Measurements from ENCODE around the gene TBX1.
"Not testable (repeated sequence)": the region's sequence is repeated elsewhere in the genome, so short reads cannot be mapped to it uniquely, and the experiment has no call there.

TBX1 gene

DNA sequence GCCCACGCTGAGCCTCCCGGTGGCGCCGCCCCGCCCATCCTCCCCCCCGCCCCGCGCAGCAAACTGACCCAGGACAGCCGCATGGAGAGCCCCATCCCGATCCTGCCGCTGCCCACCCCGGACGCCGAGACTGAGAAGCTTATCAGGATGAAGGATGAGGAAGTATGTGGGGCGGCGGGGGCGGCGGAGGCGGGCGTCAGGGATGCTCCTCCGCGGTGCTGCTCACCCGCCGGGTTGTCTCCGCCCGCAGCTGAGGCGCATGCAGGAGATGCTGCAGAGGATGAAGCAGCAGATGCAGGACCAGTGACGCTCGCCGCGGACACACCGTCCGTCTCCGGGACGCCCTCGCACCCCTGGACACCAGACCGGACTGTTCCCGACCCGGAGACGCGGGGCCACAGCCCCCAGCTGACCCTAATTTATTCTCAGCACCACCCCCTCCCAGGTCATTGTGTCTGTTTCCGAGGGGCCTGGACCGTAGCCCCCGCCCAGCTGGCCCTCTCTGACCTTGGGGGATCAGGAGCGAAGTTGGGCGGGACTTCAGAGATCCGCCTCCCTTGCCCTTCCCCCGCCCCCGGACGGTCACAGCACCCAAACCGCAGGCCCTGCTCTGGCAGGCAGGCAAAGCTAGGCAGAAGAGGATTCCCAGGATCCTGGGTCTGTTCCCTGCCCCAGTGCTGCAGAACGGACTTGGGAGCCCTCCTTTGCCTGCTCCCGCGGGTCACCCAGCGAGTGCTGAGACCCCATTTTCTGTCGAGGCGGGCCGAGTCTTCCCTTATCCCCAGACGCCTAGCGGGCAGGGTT, 38.2 kb upstream of the TBX1 start:
- in situ Hi-C loops (cut with MboI; ENCODE audit: low sequenced_read_pairs), result no loop called here

DNA sequence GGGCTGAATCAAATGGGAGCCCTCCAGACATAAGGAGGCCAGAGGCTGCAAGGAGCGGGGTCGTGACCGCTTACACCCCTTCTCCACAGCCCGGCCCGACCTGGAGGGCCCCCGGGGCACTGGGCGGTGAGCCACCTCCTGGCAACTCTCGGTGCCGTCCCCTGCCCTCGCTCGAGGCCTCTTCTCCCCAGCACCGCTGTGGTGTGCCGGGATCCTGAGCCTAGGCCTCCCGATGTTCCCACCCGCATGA, 37.7 kb upstream of the TBX1 start:
- in situ Hi-C loops (cut with MboI; ENCODE audit: low sequenced_read_pairs), result no loop called here

- in situ Hi-C loops (cut with MboI; ENCODE audit: low sequenced_read_pairs), result no loop called here
Observed at GRCh38 chr22:19723232-19723982, 37.2 kb upstream of the TBX1 start, which contains the start of gene GP1BB. Gene GP1BB, plus strand, starts transcription at chr22:19723539. Its CDS starts 31 bp downstream, at chr22:19723570.

DNA sequence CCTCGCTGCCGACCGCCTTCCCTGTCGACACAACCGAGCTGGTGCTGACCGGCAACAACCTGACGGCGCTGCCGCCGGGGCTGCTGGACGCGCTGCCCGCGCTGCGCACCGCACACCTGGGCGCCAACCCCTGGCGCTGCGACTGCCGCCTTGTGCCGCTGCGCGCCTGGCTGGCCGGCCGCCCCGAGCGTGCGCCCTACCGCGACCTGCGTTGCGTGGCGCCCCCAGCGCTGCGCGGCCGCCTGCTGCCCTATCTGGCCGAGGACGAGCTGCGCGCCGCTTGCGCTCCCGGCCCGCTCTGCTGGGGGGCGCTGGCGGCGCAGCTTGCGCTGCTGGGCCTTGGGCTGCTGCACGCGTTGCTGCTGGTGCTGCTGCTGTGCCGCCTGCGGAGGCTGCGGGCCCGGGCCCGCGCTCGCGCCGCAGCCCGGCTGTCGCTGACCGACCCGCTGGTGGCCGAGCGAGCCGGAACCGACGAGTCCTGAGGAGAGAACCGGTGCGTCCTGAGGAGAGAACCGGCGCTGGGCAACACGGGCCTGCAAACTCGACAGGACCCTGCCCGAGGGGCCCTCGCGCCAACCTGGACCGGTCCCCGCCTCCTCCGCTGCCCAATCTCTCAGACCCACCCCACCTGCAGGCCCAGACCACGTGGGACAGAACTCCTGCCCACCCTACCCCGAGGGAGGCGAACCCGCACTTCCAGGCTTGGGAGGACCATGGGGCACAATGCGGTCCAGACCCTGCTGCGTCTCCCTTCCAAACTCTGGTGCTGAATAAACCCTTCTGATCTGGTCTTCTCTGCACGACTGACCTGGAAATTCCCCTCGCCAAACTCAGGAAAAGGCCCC, 36.4 kb upstream of the TBX1 start:
- in situ Hi-C loops (cut with MboI; ENCODE audit: low sequenced_read_pairs), result no loop called here

DNA sequence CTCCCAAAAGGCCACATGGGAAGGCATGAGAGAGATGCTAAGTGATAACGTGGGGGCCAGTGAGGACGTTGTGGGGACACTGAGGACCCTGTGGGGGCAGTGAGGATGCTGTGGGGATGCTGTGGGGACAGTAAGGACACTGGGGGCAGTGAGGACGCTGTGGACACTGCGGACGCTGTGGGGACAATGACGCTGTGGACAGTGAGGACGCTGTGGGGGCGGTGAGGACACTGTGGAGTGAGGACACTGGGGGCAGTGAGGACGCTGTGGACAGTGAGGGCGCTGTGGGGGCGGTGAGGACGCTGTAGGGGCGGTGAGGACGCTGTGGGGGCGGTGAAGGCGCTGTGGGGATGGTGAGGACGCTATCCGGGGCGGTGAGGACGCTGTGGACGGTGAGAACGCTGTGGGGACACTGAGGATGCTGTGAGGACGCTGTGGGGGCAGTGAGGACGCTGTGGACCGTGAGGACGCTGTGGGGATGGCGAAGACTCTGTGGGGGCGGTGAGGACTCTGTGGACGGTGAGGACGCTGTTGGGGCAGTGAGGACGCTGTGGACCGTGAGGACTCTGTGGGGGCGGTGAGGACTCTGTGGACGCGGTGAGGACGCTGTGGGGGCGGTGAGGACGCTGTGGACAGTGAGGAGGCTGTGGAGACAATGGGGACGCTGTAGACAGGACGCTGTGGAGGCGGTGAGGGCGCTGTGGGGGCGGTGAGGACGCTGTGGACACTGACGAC, 35.5 kb upstream of the TBX1 start:
- in situ Hi-C loops (cut with MboI; ENCODE audit: low sequenced_read_pairs), result no loop called here

DNA sequence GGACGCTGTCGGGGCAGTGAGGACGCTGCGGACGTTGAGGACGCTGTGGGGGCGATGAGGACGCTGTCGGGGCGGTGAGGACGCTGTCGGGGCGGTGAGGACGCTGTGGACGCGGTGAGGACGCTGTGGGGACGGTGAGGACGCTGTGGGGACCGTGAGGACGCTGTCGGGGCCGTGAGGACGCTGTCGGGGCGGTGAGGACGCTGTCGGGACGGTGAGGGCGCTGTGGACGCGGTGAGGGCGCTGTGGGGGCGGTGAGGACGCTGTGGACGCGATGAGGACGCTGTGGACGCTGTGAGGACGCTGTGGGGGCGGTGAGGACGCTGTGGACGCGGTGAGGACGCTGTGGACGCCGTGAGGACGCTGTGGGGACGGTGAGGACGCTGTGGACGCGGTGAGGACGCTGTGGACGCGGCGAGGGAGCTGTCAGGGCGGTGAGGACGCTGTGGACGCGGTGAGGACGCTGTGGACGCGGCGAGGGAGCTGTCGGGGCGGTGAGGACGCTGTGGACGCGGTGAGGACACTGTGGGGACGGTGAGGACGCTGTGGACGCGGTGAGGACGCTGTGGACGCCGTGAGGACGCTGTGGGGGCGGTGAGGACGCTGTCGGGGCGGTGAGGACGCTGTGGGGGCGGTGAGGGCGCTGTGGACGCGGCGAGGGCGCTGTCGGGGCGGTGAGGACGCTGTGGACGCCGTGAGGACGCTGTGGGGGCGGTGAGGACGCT, 34.4 kb upstream of the TBX1 start:
- in situ Hi-C loops (cut with MboI; ENCODE audit: low sequenced_read_pairs), result not testable (repeated sequence)

- in situ Hi-C loops (cut with MboI; ENCODE audit: low sequenced_read_pairs), result no loop called here
Observed at GRCh38 chr22:19727310-19728150, 33.0 kb upstream of the TBX1 start.

DNA sequence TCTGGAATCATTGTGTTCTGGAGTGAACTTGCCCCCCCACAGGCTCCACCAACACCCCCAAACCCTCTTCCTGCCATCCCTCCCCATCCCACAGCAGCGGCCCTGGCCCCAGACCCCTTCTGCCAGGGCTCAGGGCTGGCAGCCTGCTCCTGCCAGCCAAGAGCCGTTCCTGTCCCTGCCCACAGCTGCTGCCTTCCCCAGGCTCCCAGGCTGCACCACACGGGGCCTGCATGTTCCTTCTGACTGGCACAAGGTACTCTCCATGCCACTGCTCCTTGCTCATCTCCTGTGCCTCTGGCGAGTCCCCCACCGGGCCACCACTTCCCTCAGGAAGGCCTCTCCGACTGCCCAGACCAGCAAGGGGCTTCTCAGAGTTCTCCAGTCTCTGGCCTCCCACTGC, 32.3 kb upstream of the TBX1 start:
- in situ Hi-C loops (cut with MboI; ENCODE audit: low sequenced_read_pairs), result no loop called here

GRCh38 chr22:19728836-19729235, 31.7 kb upstream of the TBX1 start:
- in situ Hi-C loops (cut with MboI; ENCODE audit: low sequenced_read_pairs), result no loop called here

GRCh38 chr22:19729507-19729906, 31.1 kb upstream of the TBX1 start:
- in situ Hi-C loops (cut with MboI; ENCODE audit: low sequenced_read_pairs), result no loop called here

- in situ Hi-C loops (cut with MboI; ENCODE audit: low sequenced_read_pairs), result loop anchor here (5.0 kb wide), 1 partner anchor 182 kb away; no protein-coding TSS in a partner anchor
Observed at GRCh38 chr22:19730198-19730597, 30.4 kb upstream of the TBX1 start.

DNA sequence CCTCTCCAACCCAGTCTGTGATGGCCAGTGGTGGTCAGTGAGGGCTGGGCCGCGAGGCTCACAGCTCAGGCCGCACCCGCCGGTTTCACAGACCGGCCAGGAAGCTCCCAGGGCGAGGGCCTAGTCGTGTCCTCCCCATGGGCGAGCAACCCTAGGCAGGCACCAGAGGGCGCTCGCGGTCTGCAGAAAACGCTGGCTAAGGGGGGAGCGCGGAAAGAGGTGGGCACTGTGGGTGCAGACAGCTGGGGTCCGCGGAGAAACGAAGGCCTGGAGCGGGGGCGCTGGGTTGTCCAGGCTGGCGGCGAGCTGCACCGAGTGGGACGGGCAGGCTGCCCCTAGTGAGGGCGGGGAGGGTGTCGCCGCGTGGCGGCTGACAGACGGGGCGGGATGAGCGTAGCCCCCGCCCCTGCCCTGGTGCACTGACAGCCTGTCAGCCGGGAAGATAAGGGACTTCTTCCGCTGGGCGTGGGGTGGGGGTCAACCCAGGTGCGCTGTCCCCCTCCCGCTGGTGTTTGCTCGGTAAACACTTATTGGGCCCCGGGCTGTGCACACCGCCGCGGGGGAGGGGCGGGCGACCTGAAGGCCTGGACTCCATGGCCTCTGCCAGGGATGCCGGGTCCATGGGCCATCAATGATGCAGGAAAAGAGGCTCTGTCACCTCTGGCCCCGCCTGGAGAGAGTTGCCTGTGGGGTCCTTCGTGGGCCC, 29.8 kb upstream of the TBX1 start:
- in situ Hi-C loops (cut with MboI; ENCODE audit: low sequenced_read_pairs), result loop anchor here (5.0 kb wide), 1 partner anchor 181 kb away; no protein-coding TSS in a partner anchor

GRCh38 chr22:19731361-19732135, 29.0 kb upstream of the TBX1 start:
- in situ Hi-C loops (cut with MboI; ENCODE audit: low sequenced_read_pairs), result loop anchor here (5.0 kb wide), 1 partner anchor 181 kb away; no protein-coding TSS in a partner anchor

DNA sequence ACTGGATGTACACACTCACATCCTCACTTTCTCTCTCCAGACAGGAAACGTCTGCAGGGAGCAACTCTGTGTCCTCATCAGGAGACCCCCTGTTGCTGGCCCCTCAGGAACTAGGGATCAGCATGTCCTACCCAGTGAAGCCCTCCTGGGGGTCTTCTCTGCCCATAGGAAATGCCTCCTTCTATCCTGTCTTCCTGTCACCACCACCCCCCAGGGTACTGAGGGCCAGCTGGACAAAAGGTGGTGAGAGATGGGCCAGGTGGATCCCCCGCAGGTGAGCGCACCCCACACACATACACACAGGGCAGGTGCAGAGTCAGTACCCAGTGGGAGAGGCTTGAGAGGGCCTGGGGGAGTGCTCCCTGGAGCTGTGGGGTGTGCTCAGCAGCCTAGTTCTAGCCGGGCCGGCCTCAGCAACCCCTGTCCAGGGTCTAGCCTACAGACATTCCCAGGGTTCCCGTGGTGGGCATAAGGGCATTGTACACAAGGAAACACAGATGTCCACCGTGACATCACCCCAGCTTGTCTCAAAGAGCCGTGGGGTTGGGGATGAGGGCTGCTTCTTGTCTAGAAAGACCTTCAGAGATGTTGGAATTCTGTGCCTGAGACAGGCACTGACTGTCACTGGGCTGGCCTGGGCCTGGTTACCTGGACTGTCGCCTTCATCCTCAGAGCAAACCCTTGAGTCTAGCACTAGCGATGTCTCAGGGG, 28.0 kb upstream of the TBX1 start:
- in situ Hi-C loops (cut with MboI; ENCODE audit: low sequenced_read_pairs), result loop anchor here (5.0 kb wide), 1 partner anchor 180 kb away; no protein-coding TSS in a partner anchor

DNA sequence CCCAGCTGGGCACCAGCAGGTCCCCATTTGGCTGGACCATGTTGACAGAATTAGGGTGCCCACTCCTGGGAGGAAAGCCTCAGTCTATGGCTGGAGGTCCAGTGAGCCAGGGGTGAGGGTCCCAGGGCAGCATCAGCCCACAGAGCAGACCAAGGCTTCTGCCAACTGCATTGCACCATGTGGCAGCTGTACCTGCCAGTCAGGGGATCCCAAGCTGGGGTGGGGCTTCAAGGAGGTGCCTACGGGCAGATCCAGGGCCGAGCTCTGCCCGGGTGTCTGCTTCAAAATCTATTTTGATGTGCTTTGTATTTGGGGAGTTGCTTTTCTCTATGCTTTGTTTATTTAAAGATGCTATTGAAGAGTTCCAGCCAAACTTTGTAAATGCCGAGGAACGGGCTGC, 26.8 kb upstream of the TBX1 start:
- in situ Hi-C loops (cut with MboI; ENCODE audit: low sequenced_read_pairs), result loop anchor here (5.0 kb wide), 1 partner anchor 179 kb away; no protein-coding TSS in a partner anchor

GRCh38 chr22:19734163-19734562, 26.4 kb upstream of the TBX1 start:
- in situ Hi-C loops (cut with MboI; ENCODE audit: low sequenced_read_pairs), result loop anchor here (5.0 kb wide), 1 partner anchor 178 kb away; no protein-coding TSS in a partner anchor

Measured in HL-60/S4 treated with retinoic acid at 250 ng/mL for 4 days and 3 days (cell line).